Nephron (organoid): ENCODE results near the gene KIF20B.

Experiments used
- H3K27ac Mint-ChIP-seq, 3 experiments: 2 replicates each; pipeline ENCODE4 v1.8.0; 2020; ENCODE audit warnings: mixed read lengths in 3 of 3, mild to moderate bottlenecking in 2 of 3, moderate library complexity in 1 of 3
- H3K27me3 Mint-ChIP-seq: 2 replicates; pipeline ENCODE4 v1.8.0; 2021; ENCODE audit warnings: low read depth, mild to moderate bottlenecking, moderate library complexity, mixed read lengths
- H3K36me3 Mint-ChIP-seq: 2 replicates; pipeline ENCODE4 v1.8.0; 2020; ENCODE audit warnings: low read depth, mixed read lengths
- H3K4me1 Mint-ChIP-seq: 2 replicates; pipeline ENCODE4 v1.8.0; 2020; ENCODE audit warnings: mixed read lengths
- H3K4me3 Mint-ChIP-seq, 3 experiments: 2 replicates each; pipeline ENCODE4 v1.8.0; 2020; ENCODE audit warnings: mild to moderate bottlenecking in 3 of 3, mixed read lengths in 3 of 3, moderate library complexity in 2 of 3
- H3K9me3 Mint-ChIP-seq: 2 replicates; pipeline ENCODE4 v1.8.0; 2020; ENCODE audit warnings: mixed read lengths
- TF ChIP-seq, protein P1 (sequence below), 3 experiments: fragments of 200-600 bp; sonication (generic); IDR thresholded peaks; one replicate each; pipeline ENCODE4 v1.5.0; 2021; ENCODE audit warnings: antibody characterized with exemption in 3 of 3; ENCODE audit not compliant: unreplicated experiment in 3 of 3

KIF20B gene

DNA sequence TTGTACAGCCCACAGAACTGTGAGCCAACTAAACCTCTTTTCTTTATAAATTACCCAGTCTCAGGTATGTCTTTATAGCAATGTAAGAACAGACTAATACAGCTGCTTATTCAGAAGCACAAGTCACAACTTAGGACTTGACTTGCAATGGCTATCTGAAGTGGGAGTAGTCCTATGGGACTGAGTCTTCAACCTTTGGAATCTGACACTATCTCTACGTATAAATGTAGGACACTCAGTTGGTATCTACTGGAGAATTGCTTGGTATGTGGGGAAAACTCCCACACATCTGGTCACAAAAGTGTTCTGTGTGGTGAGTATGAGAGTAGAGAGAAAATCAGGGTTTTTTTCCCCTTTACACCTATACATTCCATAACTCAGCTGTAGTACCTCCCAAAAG, 44.1 kb upstream of the KIF20B start:
- Mint-ChIP-seq H3K27ac (no peak overlapping the region), H3K36me3 (no peaks in the 10 kb centered on the region), H3K4me3 (no peak overlapping the region), H3K9me3 (peaks cover 11% of the 10 kb centered on the region), H3K27me3 (no peaks in the 10 kb centered on the region), H3K4me1 (peaks cover 22% of the 10 kb centered on the region)
- TF ChIP-seq, protein P1, sequence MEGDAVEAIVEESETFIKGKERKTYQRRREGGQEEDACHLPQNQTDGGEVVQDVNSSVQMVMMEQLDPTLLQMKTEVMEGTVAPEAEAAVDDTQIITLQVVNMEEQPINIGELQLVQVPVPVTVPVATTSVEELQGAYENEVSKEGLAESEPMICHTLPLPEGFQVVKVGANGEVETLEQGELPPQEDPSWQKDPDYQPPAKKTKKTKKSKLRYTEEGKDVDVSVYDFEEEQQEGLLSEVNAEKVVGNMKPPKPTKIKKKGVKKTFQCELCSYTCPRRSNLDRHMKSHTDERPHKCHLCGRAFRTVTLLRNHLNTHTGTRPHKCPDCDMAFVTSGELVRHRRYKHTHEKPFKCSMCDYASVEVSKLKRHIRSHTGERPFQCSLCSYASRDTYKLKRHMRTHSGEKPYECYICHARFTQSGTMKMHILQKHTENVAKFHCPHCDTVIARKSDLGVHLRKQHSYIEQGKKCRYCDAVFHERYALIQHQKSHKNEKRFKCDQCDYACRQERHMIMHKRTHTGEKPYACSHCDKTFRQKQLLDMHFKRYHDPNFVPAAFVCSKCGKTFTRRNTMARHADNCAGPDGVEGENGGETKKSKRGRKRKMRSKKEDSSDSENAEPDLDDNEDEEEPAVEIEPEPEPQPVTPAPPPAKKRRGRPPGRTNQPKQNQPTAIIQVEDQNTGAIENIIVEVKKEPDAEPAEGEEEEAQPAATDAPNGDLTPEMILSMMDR (IDR thresholded peaks at IDR 0.05; ENCODE audit: unreplicated experiment in 3 of 3): no peak

DNA sequence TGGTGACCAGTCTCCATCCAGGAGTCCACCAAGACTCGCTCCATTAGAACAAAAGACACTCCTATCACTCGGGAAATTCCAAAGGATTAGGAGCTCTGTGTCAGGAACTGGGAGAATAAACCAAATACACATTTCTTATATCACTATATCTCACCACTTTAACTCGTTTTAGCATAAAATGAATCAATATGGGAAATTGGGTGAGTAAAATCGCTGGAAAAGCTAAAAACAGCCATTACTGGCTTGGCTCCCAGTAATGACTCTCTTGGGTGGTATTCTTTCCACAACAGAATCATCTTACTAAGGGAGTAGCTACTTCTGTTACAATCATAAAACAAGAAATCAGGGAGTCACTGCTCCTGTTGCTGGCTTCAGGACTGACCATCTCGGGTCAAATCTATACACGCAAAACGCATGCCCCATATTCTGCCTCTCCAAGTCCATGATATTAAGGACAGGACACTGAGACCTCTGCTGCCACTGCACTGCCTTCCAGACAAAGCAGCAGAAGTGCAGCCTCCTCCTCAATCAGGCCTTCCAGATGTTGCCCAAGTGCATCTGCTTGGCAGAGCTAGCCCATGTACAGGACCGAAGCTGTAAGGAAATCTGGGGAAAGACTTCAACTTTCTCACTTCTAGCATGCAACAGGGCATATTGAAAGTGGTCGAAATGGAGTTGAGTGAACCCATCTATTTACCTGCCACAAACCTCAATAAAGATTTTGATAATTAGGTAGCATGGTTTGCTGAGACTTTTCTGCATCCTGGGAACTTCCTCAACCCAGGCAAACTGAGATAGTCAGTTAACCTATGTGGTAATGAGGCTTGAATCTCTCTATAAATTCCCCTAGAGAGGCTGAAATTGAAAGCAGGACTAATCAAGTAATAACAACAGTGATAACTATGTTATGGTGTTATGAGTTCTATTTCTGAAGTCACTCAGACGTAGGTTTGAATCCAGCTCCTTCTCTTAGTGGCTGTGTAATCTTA, 42.0 kb upstream of the KIF20B start:
- TF ChIP-seq, protein P1 (IDR thresholded peaks at IDR 0.05; ENCODE audit: unreplicated experiment in 3 of 3): no peak
- peaks cover 20% of the 10 kb centered on the region for H3K4me1 Mint-ChIP-seq
- H3K9me3 Mint-ChIP-seq: peaks cover 10% of the 10 kb centered on the region
- peak overlapping the region in 1 of 3 experiments; percentile 10 for H3K27ac Mint-ChIP-seq
- no peaks in the 10 kb centered on the region for H3K36me3 Mint-ChIP-seq
- H3K27me3 Mint-ChIP-seq: no peaks in the 10 kb centered on the region
- H3K4me3 Mint-ChIP-seq: no peak overlapping the region

DNA sequence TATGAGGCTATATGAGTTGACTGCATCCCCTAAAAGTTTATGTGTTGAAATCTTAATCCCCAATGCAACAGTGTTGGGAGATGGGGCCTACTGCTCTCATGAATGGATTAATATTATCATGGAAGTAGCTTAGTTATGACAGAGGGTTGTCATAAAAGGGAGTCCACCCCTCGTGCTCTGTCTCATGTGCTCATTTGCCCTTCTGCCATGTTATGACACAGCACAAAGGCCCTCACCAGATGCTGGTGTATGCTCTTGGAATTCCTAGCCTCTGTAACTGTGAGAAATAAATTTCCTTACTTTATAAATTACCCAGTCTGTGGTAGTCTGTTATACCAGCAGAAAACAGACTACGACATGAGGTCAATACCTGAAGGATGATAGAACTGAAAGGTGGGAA, 38.8 kb upstream of the KIF20B start:
- Mint-ChIP-seq H3K4me1 (peaks cover 42% of the 10 kb centered on the region), H3K27me3 (no peaks in the 10 kb centered on the region), H3K4me3 (no peak overlapping the region), H3K36me3 (no peaks in the 10 kb centered on the region), H3K9me3 (no peaks in the 10 kb centered on the region), H3K27ac (no peak overlapping the region)
- TF ChIP-seq, protein P1 (IDR thresholded peaks at IDR 0.05; ENCODE audit: unreplicated experiment in 3 of 3): no peak

DNA sequence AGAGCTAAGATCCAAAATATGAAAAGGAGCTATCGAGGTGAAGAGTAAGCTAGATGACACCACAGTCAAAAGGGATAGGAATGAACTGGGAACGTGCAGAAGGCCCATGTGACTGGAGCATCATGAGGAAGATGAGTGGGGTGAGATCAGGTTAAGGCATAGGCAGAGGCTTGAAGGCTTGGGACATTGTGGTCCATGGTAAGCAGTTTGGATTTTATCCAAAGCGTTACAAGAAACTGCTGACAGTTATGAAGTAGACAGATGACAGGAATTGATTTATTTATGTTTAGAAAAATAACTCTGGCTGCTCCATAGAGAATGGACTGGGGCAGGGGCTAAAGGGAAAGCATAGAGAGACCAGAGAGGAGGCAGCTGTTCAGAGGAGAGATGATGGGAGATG, 38.2 kb upstream of the KIF20B start:
- peaks cover 44% of the 10 kb centered on the region for H3K4me1 Mint-ChIP-seq
- TF ChIP-seq, protein P1 (IDR thresholded peaks at IDR 0.05; ENCODE audit: unreplicated experiment in 3 of 3): no peak
- no peak overlapping the region for H3K27ac Mint-ChIP-seq
- H3K4me3 Mint-ChIP-seq: no peak overlapping the region
- no peaks in the 10 kb centered on the region for H3K27me3 Mint-ChIP-seq
- no peaks in the 10 kb centered on the region for H3K9me3 Mint-ChIP-seq
- no peaks in the 10 kb centered on the region for H3K36me3 Mint-ChIP-seq

DNA sequence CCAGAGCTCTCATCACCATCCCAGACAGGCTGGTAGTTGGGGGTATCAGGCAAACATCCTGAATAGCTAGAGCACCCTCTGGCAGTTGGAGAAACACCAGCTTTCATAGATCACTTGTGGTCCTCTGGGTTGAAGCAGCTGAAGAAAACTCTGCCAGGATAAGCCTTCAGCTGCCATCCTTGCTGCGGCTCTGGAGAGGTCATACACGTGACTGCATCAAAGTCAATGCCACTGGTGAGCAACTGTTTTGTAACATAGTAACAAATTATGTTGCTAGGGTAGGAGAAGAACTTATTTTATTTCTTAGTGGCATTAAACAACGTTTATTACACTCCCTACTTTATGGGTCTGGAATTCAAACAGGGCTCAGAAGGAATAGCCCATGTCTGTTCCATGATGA, 37.2 kb upstream of the KIF20B start:
- H3K36me3 Mint-ChIP-seq: no peaks in the 10 kb centered on the region
- H3K27me3 Mint-ChIP-seq: no peaks in the 10 kb centered on the region
- peak overlapping the region in 1 of 3 experiments; percentile 47 for H3K4me3 Mint-ChIP-seq
- peaks cover 51% of the 10 kb centered on the region for H3K4me1 Mint-ChIP-seq
- TF ChIP-seq, protein P1 (IDR thresholded peaks at IDR 0.05; ENCODE audit: unreplicated experiment in 3 of 3): no peak
- H3K9me3 Mint-ChIP-seq: no peaks in the 10 kb centered on the region
- H3K27ac Mint-ChIP-seq: peak overlapping the region in 2 of 3 experiments; percentile 30 to 77
